HL-60 (cell line): ENCODE measurements around the gene ENOX1.

Experiments
- POLR2AphosphoS5 ChIP-seq: IDR thresholded peaks from 2 replicates; pipeline ENCODE4 v1.6.1; 2012; ENCODE audit warnings: low read depth
- TF ChIP-seq, protein P1 (sequence below): IDR thresholded peaks from one replicate; pipeline ENCODE4 v1.5.1; 2011; ENCODE audit warnings: low read length, control low read depth, inconsistent platforms; ENCODE audit not compliant: insufficient read depth

DNA sequence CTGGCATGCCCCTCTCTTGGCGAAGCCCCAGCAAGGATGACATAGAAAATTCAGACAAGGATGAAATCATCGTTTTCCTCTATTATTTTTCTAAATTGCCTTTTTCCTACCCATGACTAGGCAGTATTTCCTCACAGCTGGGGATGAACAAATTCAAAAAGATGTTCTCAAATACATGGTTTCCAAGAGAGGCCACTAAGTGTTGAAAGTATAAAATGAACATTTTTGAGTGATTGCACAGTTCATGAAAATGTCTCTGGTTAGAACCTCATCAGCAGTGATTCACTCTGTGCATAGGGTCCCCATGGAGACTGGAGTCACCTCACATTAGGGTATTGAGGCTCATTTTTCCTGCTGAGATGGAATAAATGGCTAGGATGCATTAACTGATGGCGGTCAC lies 389.7 kb downstream of the ENOX1 start:
- no peak for TF ChIP-seq POLR2AphosphoS5
- TF ChIP-seq, protein P1, sequence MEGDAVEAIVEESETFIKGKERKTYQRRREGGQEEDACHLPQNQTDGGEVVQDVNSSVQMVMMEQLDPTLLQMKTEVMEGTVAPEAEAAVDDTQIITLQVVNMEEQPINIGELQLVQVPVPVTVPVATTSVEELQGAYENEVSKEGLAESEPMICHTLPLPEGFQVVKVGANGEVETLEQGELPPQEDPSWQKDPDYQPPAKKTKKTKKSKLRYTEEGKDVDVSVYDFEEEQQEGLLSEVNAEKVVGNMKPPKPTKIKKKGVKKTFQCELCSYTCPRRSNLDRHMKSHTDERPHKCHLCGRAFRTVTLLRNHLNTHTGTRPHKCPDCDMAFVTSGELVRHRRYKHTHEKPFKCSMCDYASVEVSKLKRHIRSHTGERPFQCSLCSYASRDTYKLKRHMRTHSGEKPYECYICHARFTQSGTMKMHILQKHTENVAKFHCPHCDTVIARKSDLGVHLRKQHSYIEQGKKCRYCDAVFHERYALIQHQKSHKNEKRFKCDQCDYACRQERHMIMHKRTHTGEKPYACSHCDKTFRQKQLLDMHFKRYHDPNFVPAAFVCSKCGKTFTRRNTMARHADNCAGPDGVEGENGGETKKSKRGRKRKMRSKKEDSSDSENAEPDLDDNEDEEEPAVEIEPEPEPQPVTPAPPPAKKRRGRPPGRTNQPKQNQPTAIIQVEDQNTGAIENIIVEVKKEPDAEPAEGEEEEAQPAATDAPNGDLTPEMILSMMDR, result no peak
